GM12878 (cell line): ENCODE data around the gene GRM7. TPM values are rescaled to one million over a fixed set of nuclear protein-coding genes. Genes with fewer than 3 reads are reported as not detected.

Experiments used
- ATAC-seq: fragments of 200-7000 bp; cut with Tn5 transposase; 3 replicates; pipeline ENCODE4 v1.9.1; 2020; ENCODE audit warnings: mild to moderate bottlenecking, moderate library complexity
- BruUV-seq: library from RNA; stranded (reverse); fragments of 400-500 nt; replicated peaks from 2 replicates; lab custom pipeline; 2021; lab: Mats Ljungman, UMichigan
- CTCF ChIA-PET: fragments of 300-600 bp; sonication (Branson Sonifier 250); formaldehyde crosslinking; extraction: SDS; loops from one replicate; lab custom pipeline; 2021; ENCODE audit warnings: inconsistent platforms; lab: Yijun Ruan, JAX
- POLR2A ChIA-PET: fragments of 350-600 bp; formaldehyde crosslinking; extraction: SDS; loops from one replicate; lab custom pipeline; 2021; ENCODE audit warnings: inconsistent platforms; lab: Charles Lee
- RAD21 ChIA-PET: fragments of 300-600 bp; sonication (Branson Sonifier 250); formaldehyde crosslinking; loops from one replicate; lab custom pipeline; 2023; ENCODE audit warnings: antibody characterized with exemption; ENCODE audit not compliant: unreplicated experiment; lab: Charles Lee
- SMC1A ChIA-PET: fragments of 300-600 bp; sonication (Branson Sonifier 250); formaldehyde crosslinking; loops from one replicate; lab custom pipeline; 2023; ENCODE audit not compliant: unreplicated experiment, uncharacterized antibody; lab: Charles Lee
- DNase-seq: peaks from one replicate; pipeline ENCODE4 v3.0.0-alpha.2; 2011; ENCODE audit warnings: low read depth, low spot score
- FAIRE-seq: peaks from 3 replicates; lab custom pipeline; 2011; peaks lifted over from hg19 to GRCh38; lab: Jason Lieb, UNC
- H2AFZ ChIP-seq: 2 replicates; pipeline ENCODE4 v1.6.0; 2011; ENCODE audit warnings: low read depth, low read length, control low read depth; ENCODE audit not compliant: control insufficient read depth
- H3K27ac ChIP-seq: 2 replicates; pipeline ENCODE4 v1.5.1; 2011; ENCODE audit warnings: control low read depth; ENCODE audit not compliant: control insufficient read depth, insufficient read depth
- H3K27me3 ChIP-seq, 2 experiments: replicated peaks in 1 of 2; 2 replicates each; pipeline versions ENCODE4 v1.6.0 to v1.6.1; 2011; ENCODE audit warnings: low read length in 1 of 2; ENCODE audit not compliant: control insufficient read depth in 2 of 2, insufficient read depth in 2 of 2
- H3K36me3 ChIP-seq, 2 experiments: 2 replicates each; pipeline ENCODE4 v1.5.1; 2011; ENCODE audit warnings: low read length in 1 of 2; ENCODE audit not compliant: control insufficient read depth in 2 of 2, insufficient read depth in 2 of 2
- H3K4me1 ChIP-seq: 2 replicates; pipeline ENCODE4 v1.6.1; 2011; ENCODE audit warnings: mild to moderate bottlenecking, low read length, moderate library complexity, mixed read lengths; ENCODE audit not compliant: control insufficient read depth, insufficient read depth
- H3K4me2 ChIP-seq: 2 replicates; pipeline ENCODE4 v1.6.0; 2011; ENCODE audit warnings: control low read depth; ENCODE audit not compliant: control insufficient read depth, insufficient read depth
- H3K4me3 ChIP-seq: fragments of 200-600 bp; sonication (generic); 2 replicates; pipeline ENCODE4 v1.5.1; 2016
- H3K79me2 ChIP-seq: 2 replicates; pipeline ENCODE4 v1.6.0; 2011; ENCODE audit warnings: low read length; ENCODE audit not compliant: control insufficient read depth, insufficient read depth
- H3K9ac ChIP-seq: 2 replicates; pipeline ENCODE4 v1.8.0; 2011; ENCODE audit warnings: low read length, control low read depth, mixed read lengths; ENCODE audit not compliant: control insufficient read depth, insufficient read depth
- H3K9me3 ChIP-seq: replicated peaks from 3 replicates; pipeline ENCODE4 v1.5.1; 2011; ENCODE audit warnings: mild to moderate bottlenecking, low read length; ENCODE audit not compliant: control insufficient read depth, insufficient read depth
- H4K20me1 ChIP-seq: 2 replicates; pipeline ENCODE4 v1.6.0; 2011; ENCODE audit not compliant: control insufficient read depth, insufficient read depth
- GATAD2B ChIP-seq: fragments of 450-650 bp; conservative IDR thresholded peaks from 2 replicates; pipeline ENCODE4 v1.6.1; 2017; ENCODE audit warnings: low read depth, mild to moderate bottlenecking, moderate library complexity
- HCFC1 ChIP-seq: fragments of 150-350 bp; IDR thresholded peaks from 2 replicates; pipeline ENCODE4 v1.6.1; 2014; ENCODE audit warnings: low read length
- NFXL1 ChIP-seq: fragments of 450-650 bp; IDR thresholded peaks from 2 replicates; pipeline ENCODE4 v1.6.1; 2017; ENCODE audit warnings: antibody characterized with exemption, mild to moderate bottlenecking, borderline replicate concordance
- PAX5 ChIP-seq: IDR thresholded peaks from 2 replicates; pipeline ENCODE4 v1.6.1; 2011; ENCODE audit warnings: low read depth, low read length, borderline replicate concordance
- PML ChIP-seq: IDR thresholded peaks from 2 replicates; pipeline ENCODE4 v1.6.1; 2012; ENCODE audit warnings: low read length, inconsistent platforms
- ZNF274 ChIP-seq: IDR thresholded peaks from one replicate; pipeline ENCODE4 v1.8.0; 2011; ENCODE audit not compliant: insufficient read length, insufficient read depth
- ZSCAN29 ChIP-seq: fragments of 450-650 bp; IDR thresholded peaks from 2 replicates; pipeline ENCODE4 v1.6.1; 2017; ENCODE audit warnings: mild to moderate bottlenecking, moderate library complexity
- WGBS: methylation state at CpG from one replicate; pipeline ENCODE4 v1.1.6; 2016; ENCODE audit warnings: low lambda C conversion rate; ENCODE audit not compliant: insufficient replicate concordance, insufficient coverage; ENCODE audit errors: missing lambda C conversion rate; 5-methylcytosine and 5-hydroxymethylcytosine counted together
- in situ Hi-C: fragments of 300-500 bp; cut with MboI; formaldehyde crosslinking; loops from 9 replicates; pipeline ENCODE4 v1.14.3; 2018; ENCODE audit warnings: mixed read lengths
- intact Hi-C: fragments of 100-400 bp; cut with micrococcal nuclease; formaldehyde crosslinking; loops from one replicate; pipeline ENCODE4 v1.14.2; 2022; ENCODE audit not compliant: unreplicated experiment
- polyA plus RNA-seq, 11 experiments: library from polyadenylated mRNA; depleted of rRNA in 4 of 11; unstranded in 6 of 11; stranded (reverse) in 5 of 11; fragments of >200 nt; fragmentation: Nextera tagmentation in 4 of 11; fragmentation: Illumina TruSeq in 1 of 11; extraction: Ambion mirVana in 4 of 11; extraction: Trizol in 1 of 11; gene quantifications; 1 replicate in 1 of 11; 2 replicates in 10 of 11; pipeline versions ENCODE4 v1.2.1 to v1.2.3, GENCODE V29; 2011 to 2016; ENCODE audit warnings: inconsistent platforms in 2 of 11, missing spikeins in 2 of 11, low read depth in 1 of 11
- total RNA-seq, 4 experiments: library from RNA; depleted of rRNA in 3 of 4; stranded (reverse); fragments of >200 nt in 3 of 4; fragmentation: Illumina TruSeq in 1 of 4; extraction: Trizol in 1 of 4; gene quantifications; 2 replicates each; pipeline versions ENCODE4 v1.2.1 to v1.2.3, GENCODE V29; 2013 to 2021
- TF ChIP-seq, protein P1 (sequence below): IDR thresholded peaks from 2 replicates; pipeline ENCODE4 v1.6.1; 2012; ENCODE audit warnings: low read depth, low read length, improper control_type of control experiment

GRM7 gene
- total and polyA plus RNA-seq, 10 of the 15 experiments (the other 5 are each of a cell fraction or from before 2014, with no cell fraction given) = not detected

DNA sequence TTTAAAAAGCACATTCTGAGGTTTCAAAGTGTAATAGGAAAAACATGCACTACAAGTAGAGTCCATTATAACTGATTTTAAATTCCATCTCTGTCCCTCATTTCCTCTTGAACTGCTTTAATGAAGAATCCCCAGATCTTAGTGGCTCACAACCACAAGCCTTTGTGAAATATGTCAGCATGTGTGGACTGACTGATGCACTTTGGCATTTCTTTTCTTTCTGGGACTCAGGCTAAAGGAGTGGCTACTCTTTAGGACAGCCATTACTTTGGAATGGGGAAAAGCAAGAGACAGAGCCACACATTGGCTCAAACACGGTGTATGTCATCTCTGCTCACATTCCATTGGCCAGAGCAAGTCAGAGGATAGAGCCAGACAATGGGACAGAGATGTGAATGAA, 139.6 kb downstream of the GRM7 start (continued):
- no peak for TF ChIP-seq PAX5

DNA sequence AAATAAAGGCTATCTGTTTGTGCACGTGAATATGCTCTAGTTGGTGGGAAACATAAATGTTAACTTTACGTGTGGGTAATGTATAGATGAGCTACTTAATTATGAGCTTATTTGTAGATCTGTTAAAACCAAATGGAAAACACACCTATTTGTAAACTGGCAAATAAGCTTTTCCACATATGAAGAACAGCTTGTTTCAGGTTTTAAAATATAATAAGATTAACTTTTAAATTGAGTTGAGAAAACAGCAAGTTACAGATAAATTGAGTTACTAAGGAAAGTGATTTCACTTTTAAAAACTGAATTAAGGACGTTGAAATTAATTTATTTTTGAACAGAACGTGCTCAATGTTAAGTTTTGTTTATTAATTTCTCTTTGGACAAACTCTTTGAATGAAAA, 140.5 kb downstream of the GRM7 start:
- CTCF ChIA-PET = interaction anchor here (0.6 to 0.7 kb wide), 2 partner anchors 171 to 257 kb away, joined by 3 read pairs; no protein-coding TSS in a partner anchor
- H3K27me3 ChIP-seq = no peaks in the 10 kb centered on the region
- H3K27ac ChIP-seq = no peak overlapping the region
- in situ Hi-C loops (no loop called here), intact Hi-C loops (no loop called here)
- H3K4me1 ChIP-seq = no peaks in the 10 kb centered on the region
- no peak overlapping the region for H3K4me2 ChIP-seq
- ATAC-seq (no peak), FAIRE-seq (no peak), DNase-seq (no peak)
- H2AFZ ChIP-seq = no peak overlapping the region
- POLR2A ChIA-PET = no interaction called here
- H3K79me2 ChIP-seq = no peaks in the 10 kb centered on the region
- no peak overlapping the region for H3K4me3 ChIP-seq
- TF ChIP-seq ZSCAN29 = no peak
- no peak for TF ChIP-seq ZNF274
- TF ChIP-seq NFXL1 = no peak
- no peak for TF ChIP-seq PML
- TF ChIP-seq GATAD2B = no peak
- TF ChIP-seq, protein P1, sequence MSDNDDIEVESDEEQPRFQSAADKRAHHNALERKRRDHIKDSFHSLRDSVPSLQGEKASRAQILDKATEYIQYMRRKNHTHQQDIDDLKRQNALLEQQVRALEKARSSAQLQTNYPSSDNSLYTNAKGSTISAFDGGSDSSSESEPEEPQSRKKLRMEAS = no peak
- no peak for TF ChIP-seq HCFC1
- no peaks in the 10 kb centered on the region for H3K36me3 ChIP-seq
- WGBS = 5% methylated on average over 4 of the region's 4 CpGs
- RAD21 ChIA-PET = no interaction called here
- H3K9me3 ChIP-seq = no peaks in the 10 kb centered on the region
- no TSS peak for BruUV-seq
- SMC1A ChIA-PET = interaction anchor here (0.7 to 0.9 kb wide), 2 partner anchors 10 to 1150 kb away, joined by 3 read pairs; no protein-coding TSS in a partner anchor
- H3K9ac ChIP-seq = no peak overlapping the region
- no peaks in the 10 kb centered on the region for H4K20me1 ChIP-seq
